GM19023 (cell line): ENCODE results near the gene KCNQ4.

Experiments used
- ATAC-seq: cut with Tn5 transposase; IDR thresholded peaks from one replicate; pipeline ENCODE4 v1.9.1; 2021; ENCODE audit warnings: mild to moderate bottlenecking, moderate library complexity; ENCODE audit not compliant: unreplicated experiment

KCNQ4 gene

GRCh38 chr1:40838980-40839942 lies 55.7 kb downstream of the KCNQ4 start:
- ATAC-seq: no peak

- no peak for ATAC-seq
These were observed 56.4 kb downstream of the KCNQ4 start for GRCh38 chr1:40839943-40840335.

- ATAC-seq: no peak
These were observed 57.1 kb downstream of the KCNQ4 start for GRCh38 chr1:40840526-40841323.

GRCh38 chr1:40841602-40842001 lies 58.0 kb downstream of the KCNQ4 start:
- no peak for ATAC-seq

DNA sequence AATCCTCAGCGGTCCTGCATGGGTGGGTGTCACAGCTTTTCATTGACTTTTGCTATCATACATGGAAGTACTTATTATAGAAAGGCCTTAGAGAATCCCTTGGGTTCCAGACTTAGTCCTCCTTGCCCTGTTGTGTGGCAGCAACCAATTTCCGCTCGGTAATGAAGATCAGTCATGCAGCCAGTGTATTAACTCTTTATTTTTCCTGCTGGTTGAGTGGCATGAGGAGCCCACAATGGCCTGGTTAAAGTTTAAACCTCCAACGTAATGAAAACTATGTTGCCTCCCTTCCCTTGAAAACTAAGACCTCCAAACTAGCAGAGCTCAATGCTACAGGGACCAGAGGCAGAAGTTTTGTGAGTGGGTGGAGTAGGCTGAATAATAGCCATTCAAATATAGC lies 58.6 kb downstream of the KCNQ4 start:
- ATAC-seq: no peak

DNA sequence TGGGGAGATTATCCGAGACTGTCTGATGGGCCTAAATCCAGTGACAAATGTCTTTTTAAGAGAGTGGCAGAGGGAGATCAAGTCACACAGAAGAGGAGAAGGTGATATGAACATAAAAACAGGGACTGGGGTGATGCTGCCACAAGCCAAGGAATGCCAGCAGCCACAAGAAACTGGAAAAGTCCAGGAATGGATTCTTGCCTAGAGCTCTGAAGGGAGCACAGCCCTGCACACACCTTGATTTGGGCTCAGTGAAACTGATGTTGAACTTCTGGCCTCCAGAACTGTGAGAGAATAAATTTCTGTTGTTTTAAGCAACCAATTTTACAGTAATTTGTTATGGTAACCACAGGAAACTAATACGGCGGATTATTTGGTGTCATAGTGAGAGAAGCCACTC lies 59.1 kb downstream of the KCNQ4 start:
- no peak for ATAC-seq

GRCh38 chr1:40844079-40844478 lies 60.5 kb downstream of the KCNQ4 start:
- no peak for ATAC-seq

DNA sequence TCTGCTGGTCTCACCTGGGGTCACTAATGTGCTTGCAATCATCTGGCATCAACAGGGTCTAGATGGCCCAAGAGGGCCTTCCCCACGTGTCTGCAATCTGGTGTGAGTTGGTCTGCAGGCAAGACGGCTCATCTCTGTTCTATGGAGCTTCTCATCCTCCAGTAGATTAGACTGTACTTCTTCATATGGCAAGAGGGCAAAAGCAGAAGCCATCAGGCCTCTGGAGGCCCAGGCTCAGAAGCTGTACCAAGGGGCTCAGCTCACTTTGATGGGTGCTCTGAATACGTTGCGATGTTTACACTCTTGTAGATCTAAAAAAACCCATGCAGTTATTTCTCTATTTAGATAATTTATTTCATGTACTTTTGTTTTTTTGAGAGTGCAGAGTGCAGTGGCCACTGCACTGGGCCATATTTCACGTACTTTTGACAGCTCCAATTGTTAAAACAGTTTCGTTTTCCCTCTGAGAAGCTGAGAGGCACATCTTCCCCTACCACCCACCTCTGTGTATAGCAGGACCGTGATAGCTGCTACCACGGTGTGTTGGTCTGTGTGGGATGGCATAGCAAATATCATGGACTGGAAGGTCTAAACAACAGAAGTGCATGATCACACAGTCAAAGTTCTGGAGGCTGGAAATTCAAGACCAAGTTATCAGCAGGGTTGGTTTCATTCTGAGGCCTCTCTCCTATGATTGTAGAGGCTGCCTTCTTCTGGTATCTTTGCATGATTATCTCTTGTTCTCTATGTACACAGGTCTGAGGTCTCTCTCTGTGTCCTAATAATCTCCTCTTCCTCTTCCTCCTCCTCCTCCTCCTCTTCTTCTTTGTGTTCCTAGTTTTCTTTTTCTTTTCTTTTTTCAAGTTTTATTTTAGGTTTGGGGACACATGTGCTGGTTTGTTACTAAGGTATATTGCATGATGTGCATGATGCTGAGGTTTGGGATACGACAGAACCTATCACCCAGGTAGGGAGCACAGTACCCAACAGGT lies 61.6 kb downstream of the KCNQ4 start:
- ATAC-seq: no peak

- no peak for ATAC-seq
These were observed 62.3 kb downstream of the KCNQ4 start for GRCh38 chr1:40845895-40846294.

DNA sequence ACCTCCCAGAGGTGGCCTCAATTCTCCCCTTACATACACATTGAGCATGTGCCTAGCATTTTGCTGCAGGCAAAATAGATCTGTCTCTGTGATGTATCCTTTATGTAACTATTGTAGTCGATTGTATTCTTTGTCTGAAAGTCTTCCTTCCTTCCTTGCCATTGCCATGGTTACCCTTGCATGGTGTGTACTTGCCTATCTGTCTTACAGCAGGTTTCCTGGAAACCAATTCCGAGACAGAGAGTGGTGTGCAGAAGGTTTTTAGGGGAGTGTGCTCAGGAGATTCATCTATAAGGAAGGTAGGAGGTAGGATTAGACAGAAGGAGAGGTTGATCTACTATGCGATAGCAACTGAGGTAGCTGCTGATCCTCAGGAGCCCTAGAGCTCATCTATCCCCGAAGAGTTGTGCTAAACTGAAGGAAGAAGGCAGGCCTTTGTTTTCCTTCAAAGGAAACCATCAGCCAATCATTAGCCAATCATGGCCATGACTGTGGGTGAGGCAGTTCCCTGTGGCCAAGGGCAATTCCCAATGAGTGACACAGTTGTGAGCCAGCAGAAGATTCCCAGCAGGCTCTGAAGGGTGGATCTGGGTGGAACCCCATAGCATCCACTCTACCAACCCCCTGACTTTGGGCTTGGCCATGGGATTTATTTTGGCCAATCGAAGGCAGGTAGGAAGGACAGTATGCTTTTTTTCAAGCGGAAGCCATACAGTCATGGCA lies 63.6 kb downstream of the KCNQ4 start:
- ATAC-seq: no peak

DNA sequence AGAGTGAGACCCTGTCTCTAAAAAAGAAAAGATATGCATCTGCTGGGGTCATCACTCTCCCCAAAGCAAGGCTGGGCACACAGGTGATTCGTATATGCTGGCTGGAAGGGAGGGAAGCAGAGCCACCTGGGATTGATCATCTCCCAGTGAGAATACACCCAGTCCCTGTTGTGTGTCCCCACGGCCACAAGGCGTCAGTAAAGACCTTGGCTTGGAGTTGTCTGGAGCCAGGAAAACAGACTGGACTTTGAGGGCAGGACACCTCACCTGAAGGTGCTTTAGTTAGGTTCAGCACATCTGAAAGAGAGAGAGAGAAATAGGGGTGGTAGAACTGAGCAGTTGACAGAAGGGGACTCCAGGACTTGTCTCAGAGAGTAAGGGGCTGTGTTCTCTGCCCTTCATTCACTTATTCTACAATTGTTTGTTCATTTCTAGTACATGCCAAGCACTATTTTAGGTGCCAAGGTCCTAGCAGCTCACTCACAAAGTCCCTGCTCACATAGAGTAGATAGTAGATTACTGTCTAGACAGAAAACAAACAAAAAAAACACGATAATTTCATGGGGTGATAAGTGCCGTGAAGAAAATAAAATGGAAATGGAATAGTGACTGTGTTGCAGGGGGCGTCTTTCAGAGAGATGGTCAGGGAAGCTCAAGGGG lies 65.1 kb downstream of the KCNQ4 start:
- ATAC-seq: no peak

DNA sequence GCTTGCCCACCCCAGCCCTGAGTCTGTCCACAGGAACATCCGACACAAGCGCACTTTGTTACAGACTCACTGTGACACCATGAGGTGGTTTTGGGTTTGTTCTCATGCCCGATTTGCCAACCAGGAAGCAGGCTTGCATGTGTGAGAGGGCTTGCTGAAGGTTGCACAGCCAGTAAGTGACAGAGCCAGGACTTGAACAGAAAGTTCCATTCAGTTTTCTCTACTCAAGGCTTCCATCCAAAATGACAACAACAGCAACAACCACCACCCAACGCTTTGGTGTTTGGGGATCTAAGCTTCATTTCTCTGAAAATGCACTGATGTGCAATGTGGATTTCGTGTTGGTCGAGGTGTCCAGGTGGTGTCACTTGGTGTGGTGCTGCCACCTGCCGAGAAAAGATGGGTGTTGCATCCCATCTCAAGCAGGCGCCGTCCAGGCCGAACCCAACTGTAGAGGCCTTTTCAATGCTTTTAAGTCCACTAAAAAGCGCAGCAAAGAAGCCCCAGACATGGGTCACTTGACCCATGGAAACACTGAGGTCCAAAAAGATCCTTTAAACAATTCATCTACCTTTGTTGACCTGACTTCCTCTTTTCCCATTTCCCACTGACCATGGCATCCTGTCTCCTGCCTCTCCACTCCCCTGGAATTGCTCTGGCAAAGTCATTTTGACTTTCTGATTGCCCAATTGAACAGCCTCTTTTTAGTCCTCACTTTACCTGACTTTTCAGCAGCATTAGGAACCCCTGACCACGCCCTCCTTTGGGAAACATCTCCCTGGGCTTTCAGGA lies 66.4 kb downstream of the KCNQ4 start:
- no peak for ATAC-seq

DNA sequence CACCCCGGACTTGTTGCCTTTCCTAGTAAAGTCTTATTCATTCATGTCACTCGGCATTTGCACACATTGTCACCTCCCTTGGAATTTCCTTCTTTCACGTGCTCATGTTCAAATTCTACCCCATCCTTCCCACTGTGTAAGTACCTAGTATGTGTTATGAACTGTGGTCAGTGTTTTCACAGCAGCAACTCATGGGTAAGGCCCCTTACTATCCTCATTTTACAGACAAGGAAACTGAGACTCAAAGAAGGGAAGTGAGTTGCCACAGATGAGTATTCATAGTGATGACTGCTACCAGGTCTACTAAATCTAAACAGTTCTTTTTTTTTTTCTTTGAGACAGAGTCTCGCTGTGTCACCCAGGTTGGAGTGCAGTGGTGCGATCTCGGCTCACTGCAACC lies 68.1 kb downstream of the KCNQ4 start:
- no peak for ATAC-seq

DNA sequence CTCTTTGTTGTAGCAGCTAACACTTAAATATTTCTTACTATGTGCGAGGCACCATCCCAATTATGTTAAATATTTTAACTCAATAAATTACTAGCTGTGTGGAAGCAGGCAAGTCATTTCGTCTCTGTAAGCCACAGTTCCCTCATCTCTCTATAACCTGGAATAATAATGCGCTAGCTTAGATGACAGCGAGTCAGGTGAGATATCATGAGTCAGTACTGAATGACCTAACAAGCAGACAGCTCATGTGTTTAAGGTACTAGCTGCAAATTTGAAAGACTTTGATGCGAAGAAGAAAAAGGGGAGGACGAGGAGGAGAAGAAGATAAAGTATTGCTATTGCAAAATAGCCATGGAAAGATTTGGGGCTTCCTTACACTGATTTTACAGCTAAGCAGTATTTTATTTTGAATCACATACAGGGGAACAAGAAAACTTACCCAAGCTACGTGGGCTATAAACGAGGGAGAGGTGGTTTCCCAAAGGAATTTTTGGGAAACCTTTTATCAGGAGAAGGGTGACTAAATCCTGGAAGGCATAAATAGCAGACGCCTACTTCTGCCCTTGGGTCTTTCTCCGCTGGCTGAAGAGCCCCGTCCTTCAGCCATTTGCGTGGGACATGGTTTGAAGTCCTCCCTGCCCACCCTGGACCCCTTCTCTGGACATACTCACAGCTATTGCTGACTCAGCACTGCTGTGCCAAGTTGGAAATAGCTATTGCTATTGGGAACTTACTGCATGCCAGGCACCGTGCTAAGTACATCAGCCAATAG lies 69.7 kb downstream of the KCNQ4 start:
- no peak for ATAC-seq

DNA sequence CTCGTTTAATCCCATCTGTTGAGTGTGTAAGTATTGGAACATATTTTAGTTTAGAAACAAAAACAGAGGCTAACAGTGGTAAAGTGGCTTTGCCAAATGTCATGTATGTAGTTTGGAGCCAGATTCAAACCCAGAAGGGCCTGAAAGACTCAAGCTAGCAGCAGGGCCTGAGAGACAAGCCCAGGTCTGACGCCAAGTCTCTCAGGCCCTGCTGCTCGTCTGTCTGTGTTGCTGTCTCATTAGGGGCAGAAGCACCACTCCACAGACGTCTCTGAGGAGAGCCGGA lies 70.2 kb downstream of the KCNQ4 start:
- no peak for ATAC-seq

GRCh38 chr1:40855513-40855912 lies 71.9 kb downstream of the KCNQ4 start:
- ATAC-seq: no peak

DNA sequence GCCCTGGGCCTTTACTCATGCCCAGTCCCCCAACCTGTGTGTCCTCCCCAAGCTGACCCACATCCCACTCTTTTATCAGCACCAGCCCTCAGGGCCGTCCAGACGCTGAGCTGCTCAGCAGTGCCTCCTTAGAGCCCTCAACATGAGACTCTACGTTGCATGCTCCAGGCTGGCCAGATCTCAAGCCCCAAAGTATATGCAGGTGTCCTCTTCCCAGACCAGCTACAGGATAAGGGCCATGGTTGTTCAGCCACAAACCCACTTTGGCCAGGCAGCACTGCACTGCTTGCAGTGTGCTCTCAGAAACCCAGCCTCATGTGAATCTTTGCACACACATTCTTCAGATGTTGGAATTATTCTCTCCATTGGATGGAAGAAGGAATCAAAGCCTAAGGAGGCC lies 72.5 kb downstream of the KCNQ4 start:
- ATAC-seq: no peak

DNA sequence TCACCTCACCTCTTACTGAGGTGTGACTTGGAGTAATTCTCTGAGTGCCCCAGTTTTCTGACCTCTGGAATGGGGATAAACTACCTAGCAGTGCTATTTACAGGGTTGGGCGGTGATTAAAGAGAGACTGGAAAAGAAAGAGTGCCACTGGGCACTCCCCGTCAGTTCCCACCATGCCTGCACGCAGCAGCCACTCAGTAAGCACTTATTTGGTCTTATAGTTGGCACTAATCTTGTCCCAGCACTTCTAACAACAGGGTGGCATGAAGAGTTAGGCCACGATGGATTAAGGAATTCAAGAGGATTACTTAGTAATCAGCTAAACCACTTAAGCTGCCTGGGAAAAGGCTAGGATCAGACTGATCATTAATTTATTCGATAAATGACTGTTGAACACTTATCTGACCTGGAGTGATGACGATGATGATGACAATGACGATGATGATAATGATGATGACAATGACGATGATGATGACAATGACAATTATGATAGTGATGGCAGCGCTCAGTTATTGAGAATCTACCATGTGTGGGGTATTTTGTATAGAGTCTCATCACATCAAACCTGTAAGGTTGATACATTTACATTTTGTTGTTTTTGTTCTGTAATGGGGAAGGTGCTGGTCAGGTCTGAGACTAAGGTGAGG lies 73.2 kb downstream of the KCNQ4 start:
- no peak for ATAC-seq
